ENCODE data around the gene VPS39. TPM values are rescaled to one million over a fixed set of nuclear protein-coding genes. Genes with fewer than 3 reads are reported as not detected.
"Not testable (repeated sequence)": the region's sequence is repeated elsewhere in the genome, so short reads cannot be mapped to it uniquely, and the experiment has no call there.

Gene VPS39
- total RNA-seq, 3 donors from 2014 or later (not counting 1 experiment from before 2014, with no cell fraction given) = 104 to 115 (median 112) TPM

DNA sequence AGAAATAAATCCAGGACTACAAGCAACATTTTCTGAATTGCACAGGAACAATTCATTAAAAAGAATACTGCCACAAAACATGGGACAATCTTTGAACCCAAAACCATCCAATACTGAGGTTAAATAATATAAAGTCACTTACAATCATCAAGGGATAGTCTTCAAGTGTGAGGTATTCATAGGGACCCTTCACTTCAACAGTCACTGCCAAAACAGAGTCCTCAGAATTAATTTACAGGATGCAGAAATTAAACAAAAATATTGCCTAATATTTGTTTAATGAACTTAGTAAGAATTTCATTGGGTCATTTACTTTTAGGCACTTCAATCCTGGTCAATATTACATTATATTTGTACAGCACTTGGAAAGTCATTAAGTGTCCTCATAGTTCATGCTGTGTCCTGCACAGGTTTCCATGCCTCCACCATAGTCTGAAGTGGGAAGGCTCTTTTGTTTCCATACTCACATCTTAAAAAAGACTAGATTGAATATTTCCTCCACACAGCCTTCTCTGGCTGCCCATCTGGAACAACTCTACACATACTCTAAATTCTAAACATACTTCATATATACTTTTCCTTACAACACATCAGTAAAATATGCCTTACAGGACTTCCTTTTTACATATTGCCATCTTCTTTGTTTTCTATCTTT, 31.6 kb upstream of the VPS39 start:
- Histone ChIP-seq H3K36me3 (ENCODE audit: control insufficient read depth, insufficient read depth, low read length) (peaks cover 52% of the 10 kb centered on the region), H3K27me3 (ENCODE audit: control insufficient read depth, insufficient read depth, low read length) (no peaks in the 10 kb centered on the region), H3K4me3 (ENCODE audit: low read length) (no peak overlapping the region), H3K9me3 (ENCODE audit: control insufficient read depth, insufficient read depth, low read length) (no peaks in the 10 kb centered on the region), H3K27ac (ENCODE audit: low read length) (no peak overlapping the region), H3K4me1 (ENCODE audit: control insufficient read depth, insufficient read depth, low read length) (no peaks in the 10 kb centered on the region)
- TF ChIP-seq, protein P1, sequence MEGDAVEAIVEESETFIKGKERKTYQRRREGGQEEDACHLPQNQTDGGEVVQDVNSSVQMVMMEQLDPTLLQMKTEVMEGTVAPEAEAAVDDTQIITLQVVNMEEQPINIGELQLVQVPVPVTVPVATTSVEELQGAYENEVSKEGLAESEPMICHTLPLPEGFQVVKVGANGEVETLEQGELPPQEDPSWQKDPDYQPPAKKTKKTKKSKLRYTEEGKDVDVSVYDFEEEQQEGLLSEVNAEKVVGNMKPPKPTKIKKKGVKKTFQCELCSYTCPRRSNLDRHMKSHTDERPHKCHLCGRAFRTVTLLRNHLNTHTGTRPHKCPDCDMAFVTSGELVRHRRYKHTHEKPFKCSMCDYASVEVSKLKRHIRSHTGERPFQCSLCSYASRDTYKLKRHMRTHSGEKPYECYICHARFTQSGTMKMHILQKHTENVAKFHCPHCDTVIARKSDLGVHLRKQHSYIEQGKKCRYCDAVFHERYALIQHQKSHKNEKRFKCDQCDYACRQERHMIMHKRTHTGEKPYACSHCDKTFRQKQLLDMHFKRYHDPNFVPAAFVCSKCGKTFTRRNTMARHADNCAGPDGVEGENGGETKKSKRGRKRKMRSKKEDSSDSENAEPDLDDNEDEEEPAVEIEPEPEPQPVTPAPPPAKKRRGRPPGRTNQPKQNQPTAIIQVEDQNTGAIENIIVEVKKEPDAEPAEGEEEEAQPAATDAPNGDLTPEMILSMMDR (IDR thresholded peaks at IDR 0.05) = no peak
- intact Hi-C loops (cut with micrococcal nuclease) = no loop called here
- peak overlapping the region; percentile 2 to 49 for H3K27ac Mint-ChIP-seq
- peaks cover 6 to 16% of the 10 kb centered on the region in 2 donors for H3K4me1 Mint-ChIP-seq
- H3K36me3 Mint-ChIP-seq = peaks cover 12% of the 10 kb centered on the region
- no peaks in the 10 kb centered on the region for H3K9me3 Mint-ChIP-seq
- H3K4me3 Mint-ChIP-seq = no peak overlapping the region
- no peak for ATAC-seq
- DNase-seq = no peak
- H3K27me3 Mint-ChIP-seq (ENCODE audit: low read depth in 2 of 2) = no peaks in the 10 kb centered on the region

DNA sequence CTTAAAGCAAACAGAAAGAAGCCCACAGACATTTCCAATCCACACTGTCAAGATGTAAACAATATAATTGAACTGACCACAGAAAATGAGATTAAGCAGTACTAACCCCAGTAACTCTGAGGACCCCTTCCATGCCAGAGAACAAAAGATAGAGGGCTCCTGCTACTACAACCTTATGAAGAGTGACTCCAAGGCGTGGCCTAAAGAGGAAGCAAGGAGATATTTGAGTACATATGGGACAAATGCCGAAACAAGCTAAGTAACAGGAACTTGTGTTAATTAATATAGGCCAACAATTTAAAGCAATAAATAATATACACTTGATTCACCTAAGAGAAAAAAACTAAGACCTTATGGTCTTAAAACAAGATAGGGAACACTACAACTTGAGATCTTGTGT, 25.0 kb upstream of the VPS39 start:
- 90% methylated on average over 2 of the region's 2 CpGs for WGBS (ENCODE audit: insufficient coverage)
- no peak for ATAC-seq
- TF ChIP-seq, protein P1 (IDR thresholded peaks at IDR 0.05) = no peak

DNA sequence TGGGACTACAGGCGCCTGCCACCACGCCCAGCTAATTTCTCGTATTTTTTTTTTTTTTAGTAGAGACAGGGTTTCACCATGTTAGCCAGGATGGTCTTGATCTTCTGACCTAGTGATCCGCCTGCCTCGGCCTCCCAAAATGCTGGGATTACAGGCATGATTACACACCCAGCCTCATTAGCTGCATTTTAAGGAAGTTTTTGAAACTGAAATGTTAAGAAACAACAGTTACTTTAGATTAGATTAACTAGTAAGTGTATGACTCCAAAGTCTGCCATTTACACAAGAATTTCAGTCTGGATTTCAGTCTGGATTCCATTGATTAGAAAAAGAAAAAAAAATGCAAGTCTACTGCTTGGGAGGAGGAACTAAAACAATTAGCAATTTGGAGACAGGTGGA, 24.5 kb upstream of the VPS39 start:
- no peaks in the 10 kb centered on the region for H3K9me3 ChIP-seq (ENCODE audit: control insufficient read depth, insufficient read depth, low read length)
- H3K4me3 ChIP-seq (ENCODE audit: low read length) = no peak overlapping the region
- H3K4me1 ChIP-seq (ENCODE audit: control insufficient read depth, insufficient read depth, low read length) = no peaks in the 10 kb centered on the region
- Mint-ChIP-seq H3K4me1 (no peaks in the 10 kb centered on the region), H3K27me3 (ENCODE audit: low read depth in 2 of 2) (no peaks in the 10 kb centered on the region), H3K36me3 (peaks cover 12% of the 10 kb centered on the region), H3K27ac (no peak overlapping the region), H3K9me3 (no peaks in the 10 kb centered on the region), H3K4me3 (no peak overlapping the region)
- 75% methylated on average over 4 of the region's 5 CpGs for WGBS (ENCODE audit: insufficient coverage)
- no peak for ATAC-seq
- intact Hi-C loops (cut with micrococcal nuclease) = no loop called here
- H3K27me3 ChIP-seq (ENCODE audit: control insufficient read depth, insufficient read depth, low read length) = no peaks in the 10 kb centered on the region
- peaks cover 75% of the 10 kb centered on the region for H3K36me3 ChIP-seq (ENCODE audit: control insufficient read depth, insufficient read depth, low read length)
- DNase-seq = no peak
- TF ChIP-seq, protein P1 (IDR thresholded peaks at IDR 0.05) = no peak
- H3K27ac ChIP-seq (ENCODE audit: low read length) = no peak overlapping the region

More for the DNA sequence above, 25.0 kb upstream of the VPS39 start:
- no peaks in the 10 kb centered on the region for H3K9me3 ChIP-seq (ENCODE audit: control insufficient read depth, insufficient read depth, low read length)
- no peaks in the 10 kb centered on the region for H3K4me1 Mint-ChIP-seq
- H3K4me3 Mint-ChIP-seq = no peak overlapping the region
- intact Hi-C loops (cut with micrococcal nuclease) = no loop called here
- H3K27me3 ChIP-seq (ENCODE audit: control insufficient read depth, insufficient read depth, low read length) = no peaks in the 10 kb centered on the region
- H3K4me3 ChIP-seq (ENCODE audit: low read length) = no peak overlapping the region
- H3K27me3 Mint-ChIP-seq (ENCODE audit: low read depth in 2 of 2) = no peaks in the 10 kb centered on the region
- H3K9me3 Mint-ChIP-seq = no peaks in the 10 kb centered on the region
- no peaks in the 10 kb centered on the region for H3K4me1 ChIP-seq (ENCODE audit: control insufficient read depth, insufficient read depth, low read length)
- H3K27ac ChIP-seq (ENCODE audit: low read length) = no peak overlapping the region
- no peak overlapping the region for H3K27ac Mint-ChIP-seq
- peaks cover 12% of the 10 kb centered on the region for H3K36me3 Mint-ChIP-seq
- no peak for DNase-seq
- H3K36me3 ChIP-seq (ENCODE audit: control insufficient read depth, insufficient read depth, low read length) = peaks cover 77% of the 10 kb centered on the region

DNA sequence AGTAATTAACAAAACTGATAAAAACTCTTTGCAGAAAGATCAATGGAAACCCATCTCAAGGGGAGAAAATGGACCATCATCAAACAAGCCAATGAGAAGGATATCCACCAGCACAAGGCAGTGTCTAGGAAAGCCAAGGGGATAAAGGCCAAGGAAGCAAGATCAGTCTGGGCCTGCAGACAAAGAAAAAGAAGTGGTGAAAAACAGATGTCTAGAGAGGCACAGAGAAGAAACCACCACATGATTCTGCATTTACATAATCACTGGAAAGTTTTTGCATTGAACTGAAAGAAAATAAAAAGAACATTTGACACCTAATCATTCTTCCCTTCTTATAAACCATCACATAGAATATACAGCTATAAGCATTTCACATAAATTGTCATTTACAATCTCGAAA, 23.0 kb upstream of the VPS39 start:
- Histone ChIP-seq H3K4me1 (ENCODE audit: control insufficient read depth, insufficient read depth, low read length) (no peaks in the 10 kb centered on the region), H3K36me3 (ENCODE audit: control insufficient read depth, insufficient read depth, low read length) (peaks cover 75% of the 10 kb centered on the region), H3K4me3 (ENCODE audit: low read length) (no peak overlapping the region), H3K9me3 (ENCODE audit: control insufficient read depth, insufficient read depth, low read length) (no peaks in the 10 kb centered on the region), H3K27ac (ENCODE audit: low read length) (no peak overlapping the region), H3K27me3 (ENCODE audit: control insufficient read depth, insufficient read depth, low read length) (no peaks in the 10 kb centered on the region)
- Mint-ChIP-seq H3K4me1 (no peaks in the 10 kb centered on the region), H3K27me3 (ENCODE audit: low read depth in 2 of 2) (no peaks in the 10 kb centered on the region), H3K9me3 (no peaks in the 10 kb centered on the region), H3K27ac (no peak overlapping the region), H3K36me3 (no peaks in the 10 kb centered on the region), H3K4me3 (no peak overlapping the region)
- WGBS (ENCODE audit: insufficient coverage) = 100% methylated on average over 1 of the region's 1 CpG
- intact Hi-C loops (cut with micrococcal nuclease) = no loop called here
- ATAC-seq (no peak), DNase-seq (no peak)
- TF ChIP-seq, protein P1 (IDR thresholded peaks at IDR 0.05) = no peak

DNA sequence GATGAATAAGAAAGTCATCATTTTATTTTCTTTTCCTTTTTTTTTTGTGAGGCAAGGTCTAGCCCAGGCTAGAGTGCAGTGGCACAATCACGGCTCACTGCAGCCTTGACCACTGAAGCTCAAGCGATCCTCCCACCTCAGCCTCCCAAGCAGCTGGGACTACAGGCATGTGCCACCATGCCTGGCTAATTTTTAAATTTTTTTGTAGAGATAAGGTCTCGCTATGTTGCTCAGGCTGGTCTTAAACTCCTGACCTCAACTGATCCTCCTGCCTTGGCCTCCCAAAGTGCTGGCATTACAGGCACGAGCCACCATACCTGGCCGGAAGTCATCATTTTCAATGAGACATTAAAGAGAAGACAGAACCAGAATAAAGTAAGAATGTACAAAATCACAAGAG, 20.9 kb upstream of the VPS39 start:
- WGBS (ENCODE audit: insufficient coverage) = 95% methylated on average over 3 of the region's 5 CpGs
- H3K9me3 Mint-ChIP-seq; intact Hi-C loops (cut with micrococcal nuclease); H3K4me3 ChIP-seq (ENCODE audit: low read length); ATAC-seq; H3K27ac Mint-ChIP-seq; H3K4me1 ChIP-seq (ENCODE audit: control insufficient read depth, insufficient read depth, low read length); H3K27me3 Mint-ChIP-seq (ENCODE audit: low read depth in 2 of 2); DNase-seq; H3K27ac ChIP-seq (ENCODE audit: low read length); H3K9me3 ChIP-seq (ENCODE audit: control insufficient read depth, insufficient read depth, low read length); H3K4me3 Mint-ChIP-seq; H3K27me3 ChIP-seq (ENCODE audit: control insufficient read depth, insufficient read depth, low read length); H3K4me1 Mint-ChIP-seq: not testable (repeated sequence)
- peaks cover 10% of the 10 kb centered on the region for H3K36me3 Mint-ChIP-seq
- peaks cover 79% of the 10 kb centered on the region for H3K36me3 ChIP-seq (ENCODE audit: control insufficient read depth, insufficient read depth, low read length)
